HepG2 (cell line): ENCODE data around the gene FAM111B. TPM values are rescaled to one million over a fixed set of nuclear protein-coding genes. Genes with fewer than 3 reads are reported as not detected.

Experiments
- ATAC-seq: fragments of 200-7000 bp; cut with Tn5 transposase; 3 replicates; pipeline ENCODE4 v1.9.1; 2020; ENCODE audit warnings: mild to moderate bottlenecking, moderate library complexity
- BruUV-seq: library from RNA; stranded (reverse); fragments of 400-500 nt; replicated peaks from 2 replicates; lab custom pipeline; 2021; lab: Mats Ljungman, UMichigan
- CTCF ChIA-PET: fragments of 300-600 bp; formaldehyde crosslinking; extraction: SDS; loops from one replicate; lab custom pipeline; 2021; ENCODE audit warnings: low total read pairs, inconsistent platforms, low intra/inter-chr PET ratio; lab: Yijun Ruan, JAX
- POLR2A ChIA-PET: fragments of 350-600 bp; sonication (Branson Sonifier 250); formaldehyde crosslinking; loops from one replicate; lab custom pipeline; 2020; ENCODE audit warnings: antibody characterized with exemption, inconsistent platforms; lab: Yijun Ruan, JAX
- DNase-seq: peaks from one replicate; pipeline ENCODE4 v3.0.0-alpha.2; 2015; ENCODE audit warnings: low spot score
- FAIRE-seq: peaks from 3 replicates; lab custom pipeline; 2011; peaks lifted over from hg19 to GRCh38; lab: Jason Lieb, UNC
- H2AFZ ChIP-seq: one replicate; pipeline ENCODE4 v1.6.1; 2011; ENCODE audit warnings: low read length, inconsistent platforms
- H3K27ac ChIP-seq: fragments of 300-600 bp; 3 replicates; pipeline ENCODE4 v1.8.0; 2011; ENCODE audit warnings: mixed run types, mild to moderate bottlenecking, mixed read lengths, low read length, inconsistent platforms; ENCODE audit not compliant: insufficient read depth; ENCODE audit errors: extremely low read length
- H3K27me3 ChIP-seq, 2 experiments: fragments of 200-600 bp in 1 of 2; 2 replicates in 1 of 2; 3 replicates in 1 of 2; pipeline versions ENCODE4 v1.6.0 to v1.8.0; 2011; ENCODE audit warnings: low read length in 2 of 2, mild to moderate bottlenecking in 2 of 2, moderate library complexity in 2 of 2, inconsistent platforms in 1 of 2; ENCODE audit not compliant: insufficient read depth in 2 of 2, control insufficient read depth in 1 of 2
- H3K36me3 ChIP-seq, 2 experiments: fragments of 200-600 bp in 1 of 2; replicated peaks in 1 of 2; 2 replicates in 1 of 2; 3 replicates in 1 of 2; pipeline versions ENCODE4 v1.5.1 to v1.8.0; 2011; ENCODE audit warnings: low read length in 2 of 2, inconsistent platforms in 1 of 2; ENCODE audit not compliant: insufficient read depth in 2 of 2, control insufficient read depth in 1 of 2
- H3K4me1 ChIP-seq: 2 replicates; pipeline ENCODE4 v1.5.1; 2012; ENCODE audit warnings: low read length, inconsistent platforms; ENCODE audit not compliant: insufficient read depth
- H3K4me2 ChIP-seq: 2 replicates; pipeline ENCODE4 v1.6.0; 2011; ENCODE audit warnings: low read depth, low read length, inconsistent platforms
- H3K4me3 ChIP-seq, 3 experiments: fragments of 200-600 bp in 1 of 3; sonication (generic), shearing (Covaris generic) in 1 of 3; replicated peaks in 1 of 3; 2 replicates each; pipeline ENCODE4 v1.5.1; 2011 to 2016; ENCODE audit warnings: low read length in 3 of 3, inconsistent platforms in 2 of 3, low read depth in 2 of 3, mild to moderate bottlenecking in 2 of 3, control low read depth in 1 of 3, mixed read lengths in 1 of 3; ENCODE audit not compliant: insufficient read depth in 1 of 3
- H3K79me2 ChIP-seq: one replicate; pipeline ENCODE4 v1.6.1; 2011; ENCODE audit warnings: low read length, inconsistent platforms; ENCODE audit not compliant: insufficient read depth
- H3K9ac ChIP-seq: 2 replicates; pipeline ENCODE4 v1.6.0; 2011; ENCODE audit warnings: mild to moderate bottlenecking, low read depth, low read length, inconsistent platforms; ENCODE audit not compliant: insufficient read depth
- H3K9me3 ChIP-seq: 2 replicates; pipeline ENCODE4 v1.5.1; 2012; ENCODE audit warnings: mild to moderate bottlenecking, low read length
- H4K20me1 ChIP-seq: 2 replicates; pipeline ENCODE4 v1.6.0; 2011; ENCODE audit warnings: inconsistent platforms, mild to moderate bottlenecking, low read length, moderate library complexity; ENCODE audit not compliant: insufficient read depth
- ASH2L ChIP-seq: fragments of 300-600, 200-600 bp; sonication (generic); IDR thresholded peaks from 2 replicates; pipeline ENCODE4 v1.7.0; 2017; ENCODE audit warnings: low read depth, mild to moderate bottlenecking, moderate library complexity, mixed read lengths, low read length; ENCODE audit not compliant: insufficient read length
- ATF7 ChIP-seq, 2 experiments: fragments of 450-650 bp in 1 of 2; sonication (generic) in 1 of 2; formaldehyde crosslinking in 1 of 2; IDR thresholded peaks; 2 replicates each; pipeline versions ENCODE4 v1.4.0 to v1.6.1; 2016 to 2020; ENCODE audit warnings: antibody characterized with exemption in 1 of 2, mild to moderate bottlenecking in 1 of 2, missing genetic modification reagents in 1 of 2
- CAMTA2 ChIP-seq: sonication (generic); formaldehyde crosslinking; IDR thresholded peaks from 2 replicates; pipeline ENCODE4 v1.4.0; 2020; ENCODE audit warnings: mild to moderate bottlenecking, missing genetic modification reagents, borderline replicate concordance
- CENPX ChIP-seq: sonication (generic); formaldehyde crosslinking; IDR thresholded peaks from 2 replicates; pipeline ENCODE4 v1.9.0; 2021; ENCODE audit warnings: mild to moderate bottlenecking, missing genetic modification reagents, moderate library complexity
- FOSL2 ChIP-seq: sonication (generic); formaldehyde crosslinking; IDR thresholded peaks from 2 replicates; pipeline ENCODE4 v1.4.0; 2020; ENCODE audit warnings: missing genetic modification reagents
- FOXA1 ChIP-seq, 2 experiments: fragments of 450-650 bp in 1 of 2; sonication (generic) in 1 of 2; formaldehyde crosslinking in 1 of 2; IDR thresholded peaks; 2 replicates each; pipeline versions ENCODE4 v1.4.0 to v1.6.1; 2016 to 2020; ENCODE audit warnings: missing genetic modification reagents in 1 of 2
- FOXP1 ChIP-seq, 2 experiments: fragments of 450-650 bp in 1 of 2; IDR thresholded peaks; 2 replicates each; pipeline ENCODE4 v1.6.1; 2017 to 2018; ENCODE audit warnings: antibody characterized with exemption in 1 of 2
- GFI1 ChIP-seq: sonication (generic); formaldehyde crosslinking; IDR thresholded peaks from 2 replicates; pipeline ENCODE4 v1.5.0; 2020; ENCODE audit warnings: missing genetic modification reagents, mild to moderate bottlenecking, borderline replicate concordance
- HNF4A ChIP-seq: sonication (generic); formaldehyde crosslinking; IDR thresholded peaks from 2 replicates; pipeline ENCODE4 v1.4.0; 2020; ENCODE audit warnings: missing genetic modification reagents
- IRF2 ChIP-seq: IDR thresholded peaks from 2 replicates; pipeline ENCODE4 v1.6.1; 2018; ENCODE audit warnings: missing genetic modification reagents, missing compliant biosample characterization
- KAT2B ChIP-seq: fragments of 150-350 bp; IDR thresholded peaks from 2 replicates; pipeline ENCODE4 v1.6.1; 2014; ENCODE audit warnings: low read depth, low read length, borderline replicate concordance
- LCORL ChIP-seq, 2 experiments: fragments of 450-650 bp in 1 of 2; sonication (generic) in 1 of 2; formaldehyde crosslinking in 1 of 2; IDR thresholded peaks; 2 replicates each; pipeline versions ENCODE4 v1.5.0 to v1.6.1; 2017 to 2020; ENCODE audit warnings: antibody characterized with exemption in 1 of 2, missing genetic modification reagents in 1 of 2
- MAX ChIP-seq: IDR thresholded peaks from 2 replicates; pipeline ENCODE4 v1.6.1; 2012; ENCODE audit warnings: inconsistent platforms
- PCBP1 ChIP-seq: fragments of 200-400 bp; formaldehyde crosslinking; IDR thresholded peaks from 2 replicates; pipeline ENCODE4 v1.6.1; 2017; ENCODE audit warnings: mild to moderate bottlenecking, low read depth, low read length, borderline replicate concordance
- PHF21A ChIP-seq: sonication (generic); formaldehyde crosslinking; IDR thresholded peaks from 2 replicates; pipeline ENCODE4 v1.5.0; 2020; ENCODE audit warnings: mild to moderate bottlenecking, missing genetic modification reagents
- THAP11 ChIP-seq: IDR thresholded peaks from 2 replicates; pipeline ENCODE4 v1.6.1; 2016; ENCODE audit warnings: missing biosample characterization, missing genetic modification reagents
- ZFP91 ChIP-seq: sonication (generic); formaldehyde crosslinking; IDR thresholded peaks from 2 replicates; pipeline ENCODE4 v1.9.0; 2022; ENCODE audit warnings: missing genetic modification reagents, mild to moderate bottlenecking, borderline replicate concordance
- ZNF205 ChIP-seq: IDR thresholded peaks from 2 replicates; pipeline ENCODE4 v1.6.1; 2018; ENCODE audit warnings: missing biosample characterization, missing genetic modification reagents
- ZNF3 ChIP-seq: IDR thresholded peaks from 2 replicates; pipeline ENCODE4 v1.7.0; 2017; ENCODE audit warnings: inconsistent platforms
- ZNF317 ChIP-seq: sonication (generic); formaldehyde crosslinking; IDR thresholded peaks from 2 replicates; pipeline ENCODE4 v1.5.0; 2020; ENCODE audit warnings: mild to moderate bottlenecking, missing genetic modification reagents
- ZNF761 ChIP-seq: sonication (generic); formaldehyde crosslinking; conservative IDR thresholded peaks from 2 replicates; pipeline ENCODE4 v1.4.0; 2020; ENCODE audit warnings: mild to moderate bottlenecking, missing genetic modification reagents
- WGBS: methylation state at CpG from one replicate; pipeline ENCODE4 v1.1.6; 2017; ENCODE audit warnings: low lambda C conversion rate; 5-methylcytosine and 5-hydroxymethylcytosine counted together
- in situ Hi-C: cut with HindIII; loops from 2 replicates; pipeline ENCODE4 v1.10.0; 2017; ENCODE audit warnings: low pct_unique_long_range_greater_than_20kb; ENCODE audit not compliant: extremely low pct_ligation_motif_present
- intact Hi-C: fragments of 100-400 bp; cut with micrococcal nuclease; formaldehyde crosslinking; loops from one replicate; pipeline ENCODE4 v1.10.0; 2022; ENCODE audit not compliant: unreplicated experiment
- polyA plus RNA-seq, 8 experiments: library from polyadenylated mRNA; depleted of rRNA in 3 of 8; stranded (reverse) in 7 of 8; unstranded in 1 of 8; fragments of >200 nt; fragmentation: Illumina TruSeq in 4 of 8; extraction: Trizol in 4 of 8; gene quantifications; 2 replicates each; pipeline versions ENCODE4 v1.2.1 to v1.2.3, GENCODE V29; 2011 to 2016; ENCODE audit warnings: low read depth in 4 of 8, missing spikeins in 1 of 8, mixed read lengths in 1 of 8; ENCODE audit not compliant: insufficient read depth in 1 of 8
- total RNA-seq, 5 experiments: library from RNA; depleted of rRNA; stranded (reverse); fragments of >200 nt; fragmentation: Illumina TruSeq; extraction: Trizol; gene quantifications; 2 replicates each; pipeline ENCODE4 v1.2.3, GENCODE V29; 2016; ENCODE audit warnings: low read depth in 1 of 5

The FAM111B gene
- total and polyA plus RNA-seq, 2 of the 13 experiments (the other 11 are each of a cell fraction or from before 2014, with no cell fraction given): 1.6 to 28.2 TPM

GRCh38 chr11:59173964-59174663 is 67.1 kb downstream of the FAM111B start (continued):
- TF ChIP-seq LCORL (IDR thresholded peaks at IDR 0.05) (peak; percentile 44; the same call in 1 of the 2 replicates), LCORL (CRISPR knock-in tag; IDR thresholded peaks at IDR 0.05) (peak; percentile 60), PHF21A (CRISPR knock-in tag) (peak; percentile 68; the same call in 1 of the 2 replicates), PCBP1 (no peak), CAMTA2 (CRISPR knock-in tag) (no peak), THAP11 (CRISPR knock-in tag) (peak; percentile 72), KAT2B (no peak), ATF7 (IDR thresholded peaks at IDR 0.05) (peak; percentile 41; the same call in 1 of the 2 replicates), ATF7 (CRISPR knock-in tag; IDR thresholded peaks at IDR 0.05) (no peak), FOXP1 (IDR thresholded peaks at IDR 0.05) (0 out of 2 replicates have a peak, but pooled peaks have one; percentile 33), FOXP1 (CRISPR knock-in tag; IDR thresholded peaks at IDR 0.05) (peak; percentile 65; the same call in 1 of the 2 replicates)

- peak overlapping the region; percentile 100 for H3K4me2 ChIP-seq
- WGBS: 6% methylated on average over 3 of the region's 7 CpGs
- H3K36me3 ChIP-seq: no peaks in the 10 kb centered on the region
- TSS peak; percentile 31 for BruUV-seq
- DNase-seq (peak; percentile 68), ATAC-seq (peak; percentile 51), FAIRE-seq (peak; percentile 62)
- H3K27ac ChIP-seq: peak overlapping the region; percentile 34
- no peaks in the 10 kb centered on the region; a peak in 1 of 5 replicates for H3K27me3 ChIP-seq
- peak overlapping the region; percentile 11 to 80 (median 34); a peak in 4 of 6 replicates for H3K4me3 ChIP-seq
- 0 out of 2 replicates have a peak overlapping the region, but pooled peaks have one; percentile 16 for H3K9ac ChIP-seq
- no peaks in the 10 kb centered on the region for H3K9me3 ChIP-seq
- intact Hi-C loops (no loop called here), in situ Hi-C loops (loop anchor here (5.0 to 25.0 kb wide), 3 partner anchors 33 to 513 kb away; no protein-coding TSS in a partner anchor)
- peaks cover 41% of the 10 kb centered on the region for H3K4me1 ChIP-seq
- H2AFZ ChIP-seq: no peak overlapping the region
- H3K79me2 ChIP-seq: no peaks in the 10 kb centered on the region
- 0 out of 2 replicates have a peak, but pooled peaks cover 3% of the 10 kb centered on the region for H4K20me1 ChIP-seq
- ChIA-PET POLR2A (interaction anchor here (0.6 to 4.4 kb wide), 6 partner anchors 8 to 502 kb away, joined by 3 to 46 read pairs (median 4); partner anchors contain the start of gene FAM111A), CTCF (interaction anchor here (0.8 kb wide), 1 partner anchor 33 kb away, joined by 3 read pairs; no protein-coding TSS in a partner anchor)
- peak; percentile 30; the same call in 1 of the 2 replicates for TF ChIP-seq FOSL2 (CRISPR knock-in tag)
- 0 out of 2 replicates have a peak, but pooled peaks have one; percentile 3 for TF ChIP-seq ZNF761 (CRISPR knock-in tag)
- no peak for TF ChIP-seq CENPX (CRISPR knock-in tag)
- TF ChIP-seq MAX: 0 out of 2 replicates have a peak, but pooled peaks have one; percentile 7
- TF ChIP-seq ZNF205: peak; percentile 97
- peak; percentile 10 for TF ChIP-seq ASH2L
- 0 out of 2 replicates have a peak, but pooled peaks have one; percentile 2 for TF ChIP-seq GFI1 (CRISPR knock-in tag)
- TF ChIP-seq IRF2: 0 out of 2 replicates have a peak, but pooled peaks have one; percentile 15
- peak; percentile 75; the same call in 1 of the 2 replicates for TF ChIP-seq HNF4A (CRISPR knock-in tag)
- 0 out of 2 replicates have a peak, but pooled peaks have one; percentile 13 for TF ChIP-seq ZFP91 (CRISPR knock-in tag)
- no peak for TF ChIP-seq FOXA1 (IDR thresholded peaks at IDR 0.05)
- TF ChIP-seq FOXA1 (CRISPR knock-in tag; IDR thresholded peaks at IDR 0.05): no peak
- peak; percentile 70; the same call in 1 of the 2 replicates for TF ChIP-seq ZNF3
- 0 out of 2 replicates have a peak, but pooled peaks have one; percentile 21 for TF ChIP-seq ZNF317 (CRISPR knock-in tag)
Measured at GRCh38 chr11:59174664-59175033, 67.6 kb downstream of the FAM111B start.
